Activated T-cell treated with anti-CD3 and anti-CD28 coated beads, Interleukin-2, amount 50 U/mL, for 48 hours (primary cell): Measurements from ENCODE around the gene CCDC57.

Source experiments
- DNase-seq, 2 experiments: peaks; one replicate each; pipeline ENCODE4 v3.0.0-alpha.2; 2020

The CCDC57 gene

GRCh38 chr17:82076785-82077591 is 135.7 kb downstream of the CCDC57 start:
- DNase-seq, result no peak

DNA sequence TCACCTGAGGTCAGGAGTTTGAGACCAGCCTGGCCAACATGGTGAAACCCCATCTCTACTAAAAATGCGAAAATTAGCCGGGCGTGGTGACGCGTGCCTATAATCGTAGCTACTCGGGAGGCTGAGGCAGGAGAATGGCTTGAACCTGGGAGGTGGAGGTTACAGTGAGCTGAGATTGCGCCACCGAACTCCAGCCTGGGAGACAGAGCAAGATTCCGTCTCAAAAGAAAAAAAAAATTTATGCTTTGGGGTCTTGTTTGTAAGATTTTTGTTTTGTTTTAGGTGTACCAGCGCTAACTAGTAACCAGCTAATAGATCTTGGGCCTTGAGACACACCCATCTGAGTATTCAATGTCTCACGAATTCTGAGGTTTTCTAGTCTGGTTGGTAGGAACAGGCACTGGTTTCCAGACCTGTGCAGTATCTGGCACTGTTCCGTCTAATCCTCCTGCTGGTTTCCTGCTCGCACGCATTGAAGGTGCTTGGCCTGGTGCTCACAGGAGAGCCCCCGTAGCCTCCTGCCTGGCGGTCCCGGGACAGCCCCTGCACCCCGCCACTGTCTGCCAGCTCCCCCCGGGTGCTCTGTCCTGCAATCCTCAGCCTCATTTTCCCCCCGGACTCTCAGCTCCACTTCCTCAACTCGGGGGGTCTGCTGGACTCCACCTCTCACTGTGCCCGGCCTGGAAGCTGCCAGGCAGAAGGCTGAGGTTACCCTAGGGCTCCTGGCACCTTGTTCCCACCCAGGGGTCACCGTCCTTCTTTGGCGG is 136.4 kb downstream of the CCDC57 start:
- DNase-seq, result no peak

DNA sequence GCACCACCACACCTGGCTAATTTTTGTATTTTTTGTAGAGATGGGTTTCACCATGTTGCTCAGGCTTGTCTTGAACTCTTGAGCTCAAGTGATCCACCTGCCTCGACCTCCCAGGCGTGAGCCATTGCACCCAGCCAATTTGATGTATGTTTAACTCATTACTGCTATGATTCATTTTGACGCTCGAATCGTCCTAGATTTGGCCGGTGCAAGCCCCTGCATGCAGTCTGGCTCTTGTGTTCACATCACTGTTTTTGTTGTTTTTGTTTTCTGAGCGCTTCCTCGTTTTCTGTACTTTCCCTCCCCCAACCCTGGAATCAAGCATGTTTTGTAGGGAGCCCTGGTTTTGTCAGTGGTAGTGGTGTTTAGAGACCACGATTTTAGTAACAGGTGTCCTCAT is 139.2 kb downstream of the CCDC57 start:
- DNase-seq, result no peak

DNA sequence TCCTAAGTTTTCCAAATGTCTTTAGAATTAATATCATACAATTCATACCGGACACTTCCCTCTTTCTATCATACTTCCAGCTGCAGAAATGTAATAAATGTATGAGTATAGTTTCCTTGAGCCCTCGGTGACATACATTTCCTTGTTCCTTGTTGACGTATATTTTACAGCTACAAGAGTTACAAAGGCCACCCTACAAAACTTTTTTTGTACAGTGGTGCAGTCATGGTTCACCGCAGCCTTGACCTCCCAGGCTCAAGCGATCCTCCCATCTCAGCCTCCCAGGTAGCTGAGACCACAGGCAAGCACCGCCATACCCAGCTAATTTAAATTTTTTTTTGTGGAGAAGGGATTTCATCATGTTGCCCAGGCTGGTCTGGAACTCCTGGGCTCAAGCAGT is 139.8 kb downstream of the CCDC57 start:
- DNase-seq, result no peak

DNA sequence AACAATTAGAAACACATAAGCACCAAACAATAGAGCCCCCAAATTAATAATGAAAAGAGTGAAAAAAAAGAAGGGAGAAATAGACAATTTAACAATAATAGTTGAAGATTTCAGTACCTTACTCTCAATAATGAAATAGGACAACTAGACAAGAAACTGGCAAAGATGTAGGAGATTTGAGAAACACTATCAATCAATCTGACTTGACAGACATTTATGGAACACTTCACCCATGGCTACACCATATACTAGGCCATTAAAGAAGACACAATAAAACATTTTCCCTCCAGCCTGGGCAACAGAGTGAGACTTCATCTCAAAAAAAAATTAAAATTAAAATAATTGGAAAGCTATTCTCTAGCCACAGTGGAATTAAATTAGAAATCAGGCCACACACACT is 142.0 kb downstream of the CCDC57 start:
- DNase-seq, result no peak

DNA sequence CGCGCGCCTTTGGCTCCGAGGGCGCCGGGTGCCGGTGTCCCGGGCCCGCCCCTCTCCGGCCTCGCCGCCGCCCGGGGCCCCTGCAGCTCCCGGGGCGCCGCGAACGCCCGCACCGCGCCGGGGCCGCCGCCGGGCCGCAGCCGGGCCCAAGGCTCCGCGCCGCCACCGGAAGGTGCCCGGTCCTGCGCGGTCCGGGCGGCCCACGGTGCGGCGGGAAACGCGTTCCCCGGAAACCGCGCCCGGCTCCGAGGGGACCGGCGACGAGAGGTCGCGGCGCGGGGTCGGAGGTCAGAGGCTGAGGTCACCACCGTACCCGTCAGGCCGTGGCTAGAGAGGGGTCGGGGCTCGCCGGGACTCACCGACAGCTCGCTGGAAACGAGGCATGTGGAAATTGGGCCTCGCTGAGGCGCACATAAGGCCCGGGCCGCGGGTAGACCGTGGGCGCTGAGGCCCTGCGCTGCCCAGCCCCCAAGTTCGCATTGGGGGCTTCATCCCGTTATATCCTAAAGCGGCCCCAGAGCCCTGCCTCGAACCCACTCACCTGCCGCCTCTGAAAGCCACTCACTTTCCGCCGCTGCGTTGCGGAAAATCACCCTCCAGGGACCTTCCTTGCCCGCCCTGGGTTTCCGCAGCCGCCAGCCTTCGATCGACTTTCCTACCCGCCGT is 146.9 kb downstream of the CCDC57 start, which contains the start of gene DUS1L:
DUS1L (minus strand) TSS at position 167 of the 666 bp plus-strand sequence. CDS start 745 bp downstream, outside the sequence.
- peak; percentile 80 to 86 for DNase-seq

DNA sequence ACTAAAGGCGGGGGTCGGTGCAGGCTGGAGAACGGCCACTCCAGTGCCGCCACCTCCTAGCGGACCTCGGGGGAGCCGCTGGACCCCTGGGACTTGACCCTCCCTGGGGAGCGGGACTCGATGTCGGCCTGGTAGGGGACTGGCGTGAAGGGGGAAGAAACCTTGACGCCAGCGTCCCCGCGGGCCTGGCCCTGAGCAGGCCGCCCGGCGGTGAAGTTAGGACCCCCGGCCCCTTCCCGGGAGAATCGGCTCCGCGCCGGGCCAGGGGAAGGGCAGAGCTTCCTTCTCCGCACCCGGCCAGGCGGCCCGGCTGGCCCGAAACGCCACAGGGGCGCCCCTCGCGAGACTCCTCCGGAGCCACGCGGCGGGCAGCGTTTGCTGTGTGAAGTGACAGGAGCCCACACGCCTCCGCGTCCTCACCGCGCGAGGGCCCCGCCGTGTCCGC is 147.4 kb downstream of the CCDC57 start:
- peak in 1 of 2 experiments; percentile 51 for DNase-seq

DNA sequence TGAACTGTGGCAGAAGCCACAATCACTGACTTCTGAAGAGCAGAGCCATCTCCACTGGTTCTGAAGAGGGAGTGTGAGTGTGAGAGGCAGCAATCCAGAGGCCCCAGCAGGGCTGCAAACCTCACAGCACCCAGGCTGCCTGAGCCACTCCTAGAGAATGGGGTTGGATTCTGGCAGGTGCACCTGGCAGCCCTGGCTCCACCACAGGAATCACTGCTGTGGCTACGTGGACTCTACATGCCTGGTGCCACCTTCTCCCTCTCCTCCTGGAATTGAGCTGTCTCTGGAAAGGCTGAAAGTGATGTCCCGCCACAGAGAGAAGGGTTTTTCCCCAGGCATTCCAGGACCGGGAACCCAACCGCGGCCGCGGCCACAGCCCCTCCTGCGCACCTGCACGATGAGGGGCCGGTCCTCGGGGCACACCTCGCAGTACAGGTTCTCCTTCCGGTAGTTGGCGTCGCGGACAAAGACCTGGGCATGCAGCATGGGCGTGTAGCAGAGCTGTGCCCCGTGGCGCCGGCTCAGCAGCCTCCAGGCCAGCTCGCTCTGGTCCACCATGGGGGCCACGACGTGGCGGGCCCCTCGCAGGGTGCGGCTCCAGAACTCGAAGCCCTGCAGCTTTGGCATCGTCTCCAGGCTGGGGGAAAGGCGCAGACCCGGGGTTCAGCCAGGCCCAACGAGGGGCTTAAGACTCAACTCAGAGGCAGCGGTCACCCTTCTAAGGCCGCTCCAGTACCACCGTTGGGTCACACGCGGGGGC is 148.0 kb downstream of the CCDC57 start:
- DNase-seq, result no peak

GRCh38 chr17:82063424-82064415 is 148.9 kb downstream of the CCDC57 start:
- DNase-seq, result no peak

DNA sequence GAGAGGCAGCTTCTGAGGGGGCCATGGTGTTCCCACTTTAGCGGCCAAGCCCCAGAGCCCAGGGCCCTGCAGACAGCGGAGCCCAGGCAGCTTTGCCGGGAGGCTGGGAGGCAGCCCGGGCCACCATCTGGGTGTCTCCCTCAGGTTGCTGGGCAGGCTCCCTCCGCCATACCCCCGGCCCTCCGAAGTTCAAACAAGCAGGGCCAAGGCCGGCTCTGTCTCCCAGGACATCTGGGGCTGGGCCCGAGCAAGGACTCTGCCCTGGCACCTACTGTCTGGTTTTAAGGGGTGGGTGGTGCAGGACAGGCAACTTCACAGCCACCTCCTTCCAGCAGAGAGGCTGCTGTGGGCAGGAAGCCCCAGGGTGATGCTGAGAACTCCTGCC is 149.7 kb downstream of the CCDC57 start:
- DNase-seq, result no peak

GRCh38 chr17:82062076-82062983 is 150.3 kb downstream of the CCDC57 start:
- no peak for DNase-seq

DNA sequence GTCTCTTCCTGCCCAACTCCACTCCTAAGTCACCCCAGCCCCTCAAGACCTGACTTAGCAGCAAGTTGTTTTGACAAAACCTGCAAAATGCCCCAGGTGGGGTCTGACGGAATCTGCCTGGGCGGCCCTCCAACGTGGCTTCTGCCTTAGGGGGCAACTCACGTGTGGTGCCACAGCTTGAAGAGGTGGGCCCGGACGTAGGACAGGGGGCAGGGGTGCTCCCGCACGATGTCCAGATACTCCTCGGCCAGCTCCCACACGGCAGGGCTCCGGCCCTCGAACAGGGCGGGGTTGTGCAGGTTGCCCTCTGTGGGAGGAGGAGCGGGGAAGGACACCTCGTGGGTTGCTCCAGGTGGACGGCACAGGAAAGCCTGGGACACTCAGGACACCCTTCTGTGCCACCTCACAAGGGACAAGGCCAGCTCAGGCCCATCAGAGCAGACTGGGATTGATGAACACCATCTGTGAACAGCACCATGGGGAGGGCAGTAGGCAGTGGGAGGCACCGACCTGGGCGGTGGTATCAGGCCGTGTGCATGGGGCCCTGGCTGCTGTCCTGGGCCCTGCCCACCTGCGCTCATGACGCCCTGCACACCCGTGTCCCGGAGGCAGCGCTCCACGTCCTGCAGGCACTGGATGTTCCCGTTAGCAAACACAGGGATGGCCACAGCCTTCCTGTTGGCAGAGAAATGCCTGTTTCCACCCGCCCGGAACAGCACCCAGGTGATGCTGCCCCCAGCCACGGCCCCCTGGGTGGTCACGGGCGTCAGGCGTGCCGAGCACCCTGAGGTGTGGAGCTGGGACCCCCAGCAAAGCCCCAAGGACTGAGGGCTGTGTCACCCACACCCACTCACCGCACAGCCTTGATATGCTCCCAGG is 151.4 kb downstream of the CCDC57 start:
- DNase-seq, result no peak

- no peak for DNase-seq
These were observed 152.0 kb downstream of the CCDC57 start for GRCh38 chr17:82060614-82061013.

GRCh38 chr17:82060001-82060380 is 152.7 kb downstream of the CCDC57 start:
- DNase-seq, result no peak

DNA sequence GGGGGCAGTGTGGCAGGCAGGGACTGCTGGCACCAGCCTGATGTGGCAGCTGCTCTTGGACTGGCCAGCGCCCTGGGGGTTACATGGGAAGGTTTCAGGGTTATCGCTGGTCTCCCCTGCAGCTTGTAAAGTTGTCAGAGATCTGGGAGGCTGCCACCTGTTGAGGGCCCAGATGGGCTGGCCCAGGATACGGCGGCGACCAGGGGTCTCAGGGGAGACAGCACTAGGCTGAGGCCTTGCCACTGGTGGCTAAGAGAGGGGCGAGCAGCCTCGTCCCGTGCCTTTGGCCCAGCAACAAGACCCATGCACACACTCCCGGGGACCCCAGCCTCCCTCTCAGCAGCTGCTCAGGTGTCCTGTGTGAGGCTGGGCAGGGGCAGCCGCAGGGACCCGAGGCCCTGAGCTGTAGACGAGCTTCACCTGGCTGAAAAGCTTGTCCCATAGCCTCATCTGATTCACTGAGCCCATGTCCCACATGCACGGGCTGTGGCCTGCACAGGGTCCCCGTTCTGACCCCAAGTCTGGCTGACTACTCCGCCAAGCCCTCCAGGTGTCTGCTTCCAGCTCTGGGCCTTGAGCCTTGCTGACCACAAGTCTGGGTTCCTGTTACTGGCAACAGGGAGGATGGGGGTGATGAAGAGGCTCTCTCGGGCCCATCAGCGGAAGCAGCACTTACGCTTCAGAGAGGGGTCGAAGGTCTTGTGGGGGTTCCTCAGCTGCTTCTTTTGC is 153.2 kb downstream of the CCDC57 start:
- no peak for DNase-seq

DNA sequence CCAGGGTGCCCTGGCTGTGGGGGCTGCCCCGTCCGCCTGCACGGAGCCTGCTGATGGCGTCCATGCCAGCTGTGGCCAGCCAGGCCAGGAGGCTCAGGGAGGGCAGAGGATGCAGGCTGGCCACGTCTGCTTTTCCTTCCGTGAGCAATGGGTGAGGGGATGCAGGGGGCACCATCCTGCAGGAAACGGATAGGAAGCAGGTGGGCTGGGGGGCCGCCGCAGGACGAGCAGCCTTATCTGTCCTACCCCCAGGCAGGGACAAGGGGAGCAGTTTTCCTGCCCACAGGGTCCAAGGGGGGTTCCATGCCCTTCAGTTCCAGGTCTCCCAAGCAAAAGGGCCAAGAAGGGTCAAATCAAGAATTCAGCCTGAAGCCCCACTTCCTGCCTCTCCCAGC is 153.8 kb downstream of the CCDC57 start:
- no peak for DNase-seq

DNA sequence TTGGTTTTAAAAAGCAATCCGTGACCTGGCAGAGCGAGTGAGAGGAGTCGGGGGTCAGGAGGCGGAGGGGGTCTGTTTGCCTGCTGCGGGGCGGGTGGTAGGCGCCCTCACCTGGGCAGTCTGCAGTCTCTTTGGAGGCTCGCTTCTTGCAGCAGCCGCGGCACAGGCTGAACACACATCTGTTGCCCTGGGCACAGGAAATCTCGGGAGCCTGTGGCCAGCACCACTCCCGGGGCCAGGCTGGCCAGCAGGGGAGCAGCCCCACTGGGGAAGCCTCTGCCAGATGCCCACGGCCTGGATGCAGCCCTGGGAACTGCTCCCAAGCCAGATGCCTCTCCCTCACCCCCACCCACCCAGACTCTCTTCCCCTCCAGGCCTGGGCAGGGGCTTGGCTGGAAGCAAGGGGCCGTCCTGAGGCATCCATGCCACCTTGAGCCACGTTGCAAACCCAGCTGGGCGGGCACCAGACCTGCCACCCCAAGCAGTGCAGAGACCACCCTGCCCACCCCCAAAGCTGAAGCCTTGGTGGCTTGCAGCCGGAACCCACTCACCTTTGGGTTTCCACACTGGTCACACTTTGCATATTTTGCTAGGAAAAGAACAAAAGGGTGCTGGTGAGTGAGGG is 154.3 kb downstream of the CCDC57 start:
- DNase-seq, result no peak
